ENCODE data around the gene SEC14L1.

Gene SEC14L1

GRCh38 chr17:77200711-77201110, 59.9 kb downstream of the SEC14L1 start:
- Histone ChIP-seq H3K9me3 (ENCODE audit: severe bottlenecking) (no peaks in the 10 kb centered on the region), H3K27ac (no peak overlapping the region), H3K4me3 (ENCODE audit: low read depth, low read length) (no peak overlapping the region), H3K36me3 (peaks cover 90% of the 10 kb centered on the region), H3K27me3 (ENCODE audit: insufficient read depth, low read depth, severe bottlenecking) (no peaks in the 10 kb centered on the region)
- no peak for TF ChIP-seq CTCF (IDR thresholded peaks at IDR 0.05; ENCODE audit: low read depth, low read length)
- DNase-seq = no peak

- no peak for DNase-seq
- H3K27ac ChIP-seq = no peak overlapping the region
- no peaks in the 10 kb centered on the region for H3K9me3 ChIP-seq (ENCODE audit: severe bottlenecking)
- no peak for TF ChIP-seq CTCF (IDR thresholded peaks at IDR 0.05; ENCODE audit: low read depth, low read length)
- H3K36me3 ChIP-seq = peaks cover 86% of the 10 kb centered on the region
- no peak overlapping the region for H3K4me3 ChIP-seq (ENCODE audit: low read depth, low read length)
- no peaks in the 10 kb centered on the region for H3K27me3 ChIP-seq (ENCODE audit: insufficient read depth, low read depth, severe bottlenecking)
Observed at GRCh38 chr17:77203436-77203835, 62.7 kb downstream of the SEC14L1 start.

- Histone ChIP-seq H3K9me3 (ENCODE audit: severe bottlenecking) (no peaks in the 10 kb centered on the region), H3K36me3 (peaks cover 86% of the 10 kb centered on the region), H3K27ac (no peak overlapping the region), H3K4me3 (ENCODE audit: low read depth, low read length) (no peak overlapping the region), H3K27me3 (ENCODE audit: insufficient read depth, low read depth, severe bottlenecking) (no peaks in the 10 kb centered on the region)
- no peak for DNase-seq
- no peak for TF ChIP-seq CTCF (IDR thresholded peaks at IDR 0.05; ENCODE audit: low read depth, low read length)
Observed at GRCh38 chr17:77203846-77204245, 63.1 kb downstream of the SEC14L1 start.

GRCh38 chr17:77204536-77204935, 63.8 kb downstream of the SEC14L1 start:
- no peak overlapping the region for H3K27ac ChIP-seq
- no peak overlapping the region for H3K4me3 ChIP-seq (ENCODE audit: low read depth, low read length)
- DNase-seq = no peak
- peaks cover 87% of the 10 kb centered on the region for H3K36me3 ChIP-seq
- H3K27me3 ChIP-seq (ENCODE audit: insufficient read depth, low read depth, severe bottlenecking) = no peaks in the 10 kb centered on the region
- no peak for TF ChIP-seq CTCF (IDR thresholded peaks at IDR 0.05; ENCODE audit: low read depth, low read length)
- no peaks in the 10 kb centered on the region for H3K9me3 ChIP-seq (ENCODE audit: severe bottlenecking)

GRCh38 chr17:77205396-77206125, 64.8 kb downstream of the SEC14L1 start:
- Histone ChIP-seq H3K9me3 (ENCODE audit: severe bottlenecking) (no peaks in the 10 kb centered on the region), H3K36me3 (peaks cover 88% of the 10 kb centered on the region), H3K27ac (no peak overlapping the region), H3K4me3 (ENCODE audit: low read depth, low read length) (no peak overlapping the region), H3K27me3 (ENCODE audit: insufficient read depth, low read depth, severe bottlenecking) (no peaks in the 10 kb centered on the region)
- no peak for DNase-seq
- no peak for TF ChIP-seq CTCF (IDR thresholded peaks at IDR 0.05; ENCODE audit: low read depth, low read length)
